Tibial artery (tissue), 4 donors: Measurements from ENCODE around the gene NIPAL1.
"Not testable (repeated sequence)": the region's sequence is repeated elsewhere in the genome, so short reads cannot be mapped to it uniquely, and the experiment has no call there.

Source experiments
- DNase-seq, 2 donors: peaks; one replicate each; pipeline ENCODE4 v3.0.0-alpha.2; 2019
- H3K27ac ChIP-seq, 2 donors: fragments of 200-600 bp; sonication (generic) in 1 of 2; 1 replicate in 1 of 2; 2 replicates in 1 of 2; pipeline ENCODE4 v1.5.1; 2018 to 2019; ENCODE audit warnings: mild to moderate bottlenecking in 1 of 2
- H3K27me3 ChIP-seq, 2 donors: fragments of 200-600 bp; sonication (generic) in 1 of 2; one replicate each; pipeline versions ENCODE4 v1.5.1 to v1.6.0; 2016 to 2019
- H3K36me3 ChIP-seq, 3 donors: fragments of 200-600 bp; sonication (generic) in 2 of 3; one replicate each; pipeline ENCODE4 v1.5.1; 2016 to 2019; ENCODE audit warnings: mild to moderate bottlenecking in 2 of 3
- H3K4me1 ChIP-seq, 4 donors: fragments of 200-600 bp; sonication (generic) in 2 of 4; 1 replicate in 3 of 4; 2 replicates in 1 of 4; pipeline ENCODE4 v1.5.1; 2016 to 2019
- H3K4me3 ChIP-seq, 2 donors: fragments of 200-600 bp; sonication (generic) in 1 of 2; 1 replicate in 1 of 2; 2 replicates in 1 of 2; pipeline ENCODE4 v1.5.1; 2018 to 2019; ENCODE audit warnings: mild to moderate bottlenecking in 2 of 2
- H3K9me3 ChIP-seq, 3 donors: fragments of 200-600 bp; sonication (generic) in 1 of 3; one replicate each; pipeline ENCODE4 v1.5.1; 2016 to 2019
- intact Hi-C: fragments of 100-400 bp; cut with DNase I; formaldehyde crosslinking; loops from one replicate; pipeline ENCODE4 v1.15.0; 2023; ENCODE audit warnings: low total_unique reads
- TF ChIP-seq, protein P1 (sequence below), 2 experiments: fragments of 200-600 bp in 1 of 2; fragments of 450-650 bp in 1 of 2; IDR thresholded peaks; one replicate each; pipeline ENCODE4 v1.5.1; 2017 to 2019; ENCODE audit warnings: antibody characterized with exemption in 2 of 2, mild to moderate bottlenecking in 1 of 2, moderate library complexity in 1 of 2

Gene NIPAL1

DNA sequence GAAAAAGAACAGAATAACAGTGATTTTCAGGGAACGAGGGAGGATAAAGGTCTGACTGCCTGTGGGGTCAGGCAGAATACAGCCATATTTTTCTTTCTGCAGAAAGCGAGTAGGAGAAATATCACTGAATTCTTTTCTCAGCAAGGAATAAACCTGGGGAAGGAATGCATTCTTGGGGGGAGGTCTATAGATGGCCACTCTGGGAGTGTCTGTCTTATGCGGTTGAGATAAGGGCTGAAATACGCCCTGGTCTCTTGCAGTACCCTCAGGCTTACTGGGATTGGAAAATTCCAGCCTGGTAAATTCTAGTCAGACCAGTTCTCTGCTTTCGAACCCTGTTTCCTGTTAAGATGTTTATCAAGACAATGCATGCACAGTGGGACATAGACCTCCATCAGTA is 26.4 kb upstream of the NIPAL1 start:
- no peak for DNase-seq
- H3K9me3 ChIP-seq, result peaks cover 0 to 11% (median 8%) of the 10 kb centered on the region in 3 donors
- no peaks in the 10 kb centered on the region for H3K4me1 ChIP-seq
- no peak overlapping the region for H3K27ac ChIP-seq
- intact Hi-C loops, result no loop called here
- TF ChIP-seq, protein P1, sequence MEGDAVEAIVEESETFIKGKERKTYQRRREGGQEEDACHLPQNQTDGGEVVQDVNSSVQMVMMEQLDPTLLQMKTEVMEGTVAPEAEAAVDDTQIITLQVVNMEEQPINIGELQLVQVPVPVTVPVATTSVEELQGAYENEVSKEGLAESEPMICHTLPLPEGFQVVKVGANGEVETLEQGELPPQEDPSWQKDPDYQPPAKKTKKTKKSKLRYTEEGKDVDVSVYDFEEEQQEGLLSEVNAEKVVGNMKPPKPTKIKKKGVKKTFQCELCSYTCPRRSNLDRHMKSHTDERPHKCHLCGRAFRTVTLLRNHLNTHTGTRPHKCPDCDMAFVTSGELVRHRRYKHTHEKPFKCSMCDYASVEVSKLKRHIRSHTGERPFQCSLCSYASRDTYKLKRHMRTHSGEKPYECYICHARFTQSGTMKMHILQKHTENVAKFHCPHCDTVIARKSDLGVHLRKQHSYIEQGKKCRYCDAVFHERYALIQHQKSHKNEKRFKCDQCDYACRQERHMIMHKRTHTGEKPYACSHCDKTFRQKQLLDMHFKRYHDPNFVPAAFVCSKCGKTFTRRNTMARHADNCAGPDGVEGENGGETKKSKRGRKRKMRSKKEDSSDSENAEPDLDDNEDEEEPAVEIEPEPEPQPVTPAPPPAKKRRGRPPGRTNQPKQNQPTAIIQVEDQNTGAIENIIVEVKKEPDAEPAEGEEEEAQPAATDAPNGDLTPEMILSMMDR (IDR thresholded peaks at IDR 0.05), result no peak
- no peaks in the 10 kb centered on the region for H3K36me3 ChIP-seq
- H3K4me3 ChIP-seq, result no peak overlapping the region
- no peaks in the 10 kb centered on the region for H3K27me3 ChIP-seq

DNA sequence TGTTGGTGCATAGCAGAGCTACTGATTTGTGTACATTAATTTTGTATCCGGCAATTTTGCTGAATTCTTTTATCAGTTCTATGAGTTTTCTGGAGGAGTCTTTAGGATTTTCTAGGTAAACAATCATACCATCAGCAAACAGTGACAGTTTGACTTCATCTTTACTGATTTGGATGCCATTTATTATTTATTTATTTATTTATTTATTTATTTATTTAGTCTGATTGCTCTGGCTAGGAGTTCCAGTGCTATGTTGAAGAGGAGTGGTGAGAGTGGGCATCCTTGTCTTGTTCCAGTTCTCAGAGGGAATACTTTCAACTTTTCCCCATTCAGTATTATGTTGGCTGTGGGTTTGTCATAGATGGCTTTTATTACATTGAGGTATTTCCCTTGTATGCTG is 24.1 kb upstream of the NIPAL1 start:
- DNase-seq, H3K27ac ChIP-seq, H3K4me1 ChIP-seq, H3K27me3 ChIP-seq, H3K36me3 ChIP-seq, intact Hi-C loops, H3K4me3 ChIP-seq: not testable (repeated sequence)
- peaks cover 0 to 11% (median 8%) of the 10 kb centered on the region in 3 donors for H3K9me3 ChIP-seq

DNA sequence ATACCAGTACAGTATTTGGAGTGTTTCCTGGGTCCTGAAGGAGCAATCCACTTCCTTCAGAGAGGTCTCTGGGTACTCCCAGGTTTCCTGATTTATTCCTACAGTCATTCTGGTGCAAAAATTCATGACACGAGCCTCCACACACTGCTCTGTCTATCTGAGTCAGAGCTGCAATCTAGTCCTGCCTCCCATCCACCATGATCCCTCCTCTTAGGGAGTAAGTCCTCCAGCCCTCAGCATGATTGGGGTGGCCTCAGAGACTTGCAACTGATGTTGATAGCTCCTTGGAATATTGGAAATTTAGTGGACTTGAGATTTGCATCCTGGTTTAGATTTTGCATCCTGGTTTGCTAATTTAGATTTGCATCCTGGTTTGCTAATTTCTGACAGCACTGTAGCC is 20.6 kb upstream of the NIPAL1 start:
- TF ChIP-seq, protein P1 (IDR thresholded peaks at IDR 0.05), result no peak
- intact Hi-C loops, result no loop called here
- Histone ChIP-seq H3K27ac (no peak overlapping the region), H3K27me3 (no peaks in the 10 kb centered on the region), H3K4me3 (no peak overlapping the region), H3K4me1 (no peaks in the 10 kb centered on the region), H3K36me3 (no peaks in the 10 kb centered on the region), H3K9me3 (peaks cover 0 to 12% (median 0%) of the 10 kb centered on the region in 3 donors)
- no peak for DNase-seq

DNA sequence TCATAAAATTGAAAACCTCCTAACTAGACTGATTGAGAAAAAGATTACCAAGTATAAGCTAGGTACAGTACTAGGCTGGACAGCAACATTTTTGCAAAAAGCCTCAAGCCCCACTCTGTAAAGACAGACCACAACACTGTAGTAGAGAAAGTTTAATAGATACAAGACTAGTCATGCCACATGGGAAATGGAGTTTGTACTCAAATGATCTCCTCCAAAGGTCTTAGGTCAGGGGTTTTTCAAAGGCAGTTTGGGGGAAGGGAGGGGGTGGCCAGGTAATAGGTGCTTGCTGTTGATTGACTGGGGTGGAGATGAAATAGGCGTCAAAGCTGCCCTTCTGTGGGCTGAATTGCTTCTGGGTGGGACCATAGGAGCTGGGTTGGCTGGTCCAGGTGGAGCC is 14.3 kb upstream of the NIPAL1 start:
- H3K4me1 ChIP-seq, result no peaks in the 10 kb centered on the region
- no peaks in the 10 kb centered on the region for H3K27me3 ChIP-seq
- intact Hi-C loops, result loop anchor here (5.0 kb wide), 1 partner anchor 85 kb away; no protein-coding TSS in a partner anchor
- TF ChIP-seq, protein P1 (IDR thresholded peaks at IDR 0.05), result no peak
- no peak for DNase-seq
- peaks cover 0 to 12% (median 0%) of the 10 kb centered on the region in 3 donors for H3K9me3 ChIP-seq
- no peak overlapping the region for H3K27ac ChIP-seq
- no peak overlapping the region for H3K4me3 ChIP-seq
- no peaks in the 10 kb centered on the region for H3K36me3 ChIP-seq

DNA sequence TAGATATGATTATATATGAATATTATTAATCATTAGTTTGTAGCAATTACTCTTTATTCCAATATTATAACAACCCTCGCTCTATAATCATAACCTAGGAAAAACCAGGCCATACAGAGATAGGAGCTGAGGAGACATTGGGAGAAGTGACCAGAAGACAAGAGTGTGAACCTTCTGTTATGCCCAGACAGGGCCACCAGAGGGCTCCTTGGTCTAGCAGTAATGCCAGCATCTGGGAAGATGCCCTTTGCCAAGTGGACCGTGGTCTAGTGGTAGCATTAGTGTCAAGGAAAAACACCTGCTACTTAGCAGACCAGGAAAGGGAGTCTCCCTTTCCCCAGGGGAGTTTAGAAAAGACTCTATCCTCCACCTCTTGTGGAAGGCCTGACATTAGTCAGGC is 13.0 kb upstream of the NIPAL1 start:
- peak in 1 of 2 donors; percentile 22 for DNase-seq
- TF ChIP-seq, protein P1 (IDR thresholded peaks at IDR 0.05), result peak in 1 of 2 experiments; percentile 45
- H3K4me1 ChIP-seq, H3K4me3 ChIP-seq, H3K27ac ChIP-seq, H3K36me3 ChIP-seq, H3K27me3 ChIP-seq: not testable (repeated sequence)
- peaks cover 0 to 12% (median 0%) of the 10 kb centered on the region in 3 donors for H3K9me3 ChIP-seq
- intact Hi-C loops, result loop anchor here (5.0 kb wide), 1 partner anchor 84 kb away; no protein-coding TSS in a partner anchor

DNA sequence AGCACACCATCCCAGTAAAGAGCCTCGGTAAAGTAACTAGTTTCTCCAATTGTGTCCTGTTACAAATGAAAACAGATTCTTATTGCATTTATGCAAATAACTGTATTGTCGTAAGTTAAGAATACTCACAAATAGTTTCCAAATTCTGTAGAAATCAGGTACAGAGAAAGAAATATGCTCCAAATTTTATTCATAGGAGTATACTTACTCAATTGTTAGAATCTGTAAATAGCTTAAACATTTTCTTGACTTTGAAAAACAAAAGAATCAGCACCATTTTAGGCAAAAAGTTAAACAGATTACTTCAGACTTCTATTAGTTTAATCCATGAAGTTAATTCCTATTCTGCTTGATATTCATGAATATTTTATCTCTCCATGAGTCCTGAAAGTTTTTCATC is 10.8 kb upstream of the NIPAL1 start:
- Histone ChIP-seq H3K36me3 (no peaks in the 10 kb centered on the region), H3K27ac (no peak overlapping the region), H3K4me3 (no peak overlapping the region), H3K27me3 (no peaks in the 10 kb centered on the region), H3K9me3 (peaks cover 0 to 4% (median 0%) of the 10 kb centered on the region in 3 donors), H3K4me1 (no peaks in the 10 kb centered on the region)
- DNase-seq, result no peak
- intact Hi-C loops, result no loop called here
- TF ChIP-seq, protein P1 (IDR thresholded peaks at IDR 0.05), result no peak
